CD4-positive, alpha-beta T cell (primary cell): ENCODE data around the gene MACROD2. TPM values are rescaled to one million over a fixed set of nuclear protein-coding genes. Genes with fewer than 3 reads are reported as not detected.

Experiments used
- ATAC-seq: fragments of 200-7000 bp; cut with Tn5 transposase; one replicate; pipeline ENCODE4 v1.10.0; 2022; ENCODE audit warnings: mild to moderate bottlenecking; ENCODE audit not compliant: poor library complexity
- CTCF ChIA-PET: fragments of 350-600 bp; sonication (Branson Sonifier 250); formaldehyde crosslinking; loops from one replicate; lab custom pipeline; 2021; ENCODE audit warnings: antibody characterized with exemption, inconsistent platforms; lab: Charles Lee
- POLR2A ChIA-PET: fragments of 350-600 bp; sonication (Branson Sonifier 250); formaldehyde crosslinking; loops from one replicate; lab custom pipeline; 2021; ENCODE audit warnings: antibody characterized with exemption, inconsistent platforms; lab: Charles Lee
- DNase-seq, 14 experiments: peaks; one replicate each; pipeline ENCODE4 v3.0.0-alpha.2; 2013 to 2020; ENCODE audit warnings: mixed read lengths in 2 of 14
- H3K27ac ChIP-seq, 2 donors: one replicate each; pipeline versions ENCODE4 v1.5.1 to v1.7.0; 2013; ENCODE audit warnings: low read length in 2 of 2, low read depth in 1 of 2, mild to moderate bottlenecking in 1 of 2
- H3K27me3 ChIP-seq, 2 experiments: 1 replicate in 1 of 2; 2 replicates in 1 of 2; pipeline versions ENCODE4 v1.6.1 to v1.7.0; 2013; ENCODE audit warnings: low read length in 2 of 2, control low read depth in 1 of 2, mild to moderate bottlenecking in 1 of 2, moderate library complexity in 1 of 2; ENCODE audit not compliant: insufficient read depth in 2 of 2, control insufficient read depth in 1 of 2
- H3K36me3 ChIP-seq: one replicate; pipeline ENCODE4 v1.6.1; 2013; ENCODE audit warnings: low read length, control low read depth; ENCODE audit not compliant: insufficient read depth
- H3K4me1 ChIP-seq: one replicate; pipeline ENCODE4 v1.6.1; 2013; ENCODE audit warnings: low read length, control low read depth; ENCODE audit not compliant: insufficient read depth
- H3K4me3 ChIP-seq: one replicate; pipeline ENCODE4 v1.5.1; 2013; ENCODE audit warnings: mild to moderate bottlenecking, low read length, moderate library complexity
- H3K9me3 ChIP-seq, 2 experiments: 1 replicate in 1 of 2; 2 replicates in 1 of 2; pipeline versions ENCODE4 v1.6.1 to v1.7.0; 2013; ENCODE audit warnings: low read length in 2 of 2, mild to moderate bottlenecking in 2 of 2, control low read depth in 1 of 2, moderate library complexity in 1 of 2; ENCODE audit not compliant: control insufficient read depth in 1 of 2, insufficient read depth in 1 of 2
- H3K27ac Mint-ChIP-seq: one replicate; pipeline ENCODE4 v1.8.0; 2020; ENCODE audit warnings: mixed read lengths
- H3K27me3 Mint-ChIP-seq: one replicate; pipeline ENCODE4 v1.8.0; 2021; ENCODE audit warnings: mixed read lengths
- H3K36me3 Mint-ChIP-seq: one replicate; pipeline ENCODE4 v1.8.0; 2021; ENCODE audit warnings: low read depth, mixed read lengths
- H3K4me1 Mint-ChIP-seq: one replicate; pipeline ENCODE4 v1.8.0; 2021; ENCODE audit warnings: low read depth, mixed read lengths
- H3K4me3 Mint-ChIP-seq: one replicate; pipeline ENCODE4 v1.8.0; 2020; ENCODE audit warnings: mild to moderate bottlenecking, mixed read lengths
- H3K9me3 Mint-ChIP-seq: one replicate; pipeline ENCODE4 v1.8.0; 2020; ENCODE audit warnings: mixed read lengths
- intact Hi-C, 2 experiments: fragments of 100-400 bp; cut with DNase I in 1 of 2; cut with micrococcal nuclease in 1 of 2; formaldehyde crosslinking; loops; one replicate each; pipeline versions ENCODE4 v1.15.1 to v1.9.0; 2023 to 2025; cut with DNase I, micrococcal nuclease
- total RNA-seq, 174 experiments: library from RNA in 2 of 174; stranded (reverse) in 2 of 174; gene quantifications; one replicate each; pipeline ENCODE4 v1.2.3 and lab custom pipeline; 2021 to 2026
- TF ChIP-seq, protein P1 (sequence below): fragments of 200-600 bp; IDR thresholded peaks from one replicate; pipeline ENCODE4 v1.8.0; 2022; ENCODE audit warnings: antibody characterized with exemption, mild to moderate bottlenecking

The MACROD2 gene
- total RNA-seq, 2 experiments from 2014 or later, result not detected

DNA sequence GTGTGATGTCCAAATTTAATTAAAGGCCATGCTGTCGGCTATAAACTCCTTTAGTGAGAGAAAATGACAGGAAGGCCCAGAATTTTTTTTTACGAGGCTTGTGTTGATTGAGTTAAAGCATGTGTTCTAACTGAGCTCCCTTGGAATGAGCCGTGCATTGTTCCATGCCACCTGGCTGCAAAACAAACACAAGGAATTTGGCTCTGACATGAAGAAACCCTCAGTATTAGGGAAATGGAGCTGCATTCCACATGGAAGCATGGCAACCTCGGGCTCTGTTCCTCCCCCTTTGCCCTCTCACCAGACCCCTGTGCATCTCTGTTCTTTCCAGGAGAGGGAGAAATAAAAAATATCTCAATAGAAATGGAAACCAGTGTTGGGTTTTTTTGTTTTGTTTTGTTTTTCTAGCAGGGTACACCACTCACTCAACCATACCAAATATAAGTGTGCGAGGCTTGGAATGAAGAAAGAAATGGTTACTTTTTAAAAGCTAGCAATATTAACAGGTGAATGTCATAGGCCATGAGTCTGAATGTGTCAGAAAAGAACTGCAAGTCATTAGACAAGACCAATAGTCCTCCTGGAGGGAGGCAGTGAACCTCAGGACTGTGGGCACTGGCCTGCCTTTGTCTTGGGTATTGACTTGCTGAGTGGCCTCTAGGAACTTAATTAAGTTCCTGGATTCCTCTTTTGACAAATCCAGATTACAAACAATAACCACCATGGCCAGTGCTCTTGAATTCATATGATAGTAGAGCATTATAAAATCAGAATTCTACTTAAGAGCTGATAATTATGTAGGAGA lies 1642.8 kb downstream of the MACROD2 start:
- no peak for ATAC-seq
- POLR2A ChIA-PET, result no interaction called here

DNA sequence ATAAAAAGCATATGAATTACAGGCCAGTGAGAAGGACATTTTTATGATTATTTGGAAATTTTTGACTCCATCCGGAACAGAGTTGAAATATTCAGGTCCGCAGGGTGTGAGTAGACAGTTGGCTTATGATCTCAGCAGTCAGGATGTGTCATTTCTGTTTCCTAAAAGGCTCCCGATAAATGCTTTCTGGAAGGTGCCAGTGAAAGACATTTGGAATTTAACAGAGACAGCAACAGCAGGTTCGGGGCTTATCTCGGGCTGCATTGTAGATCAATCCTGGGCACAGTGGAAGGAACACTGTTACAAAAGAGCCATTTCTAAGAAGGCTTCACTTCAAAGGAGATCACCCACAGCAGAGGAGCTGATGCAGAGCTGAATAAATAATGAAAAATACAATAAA lies 1643.5 kb downstream of the MACROD2 start:
- H3K27ac Mint-ChIP-seq, result no peak overlapping the region
- no peaks in the 10 kb centered on the region for H3K4me1 Mint-ChIP-seq
- H3K9me3 ChIP-seq, result peaks cover 0 to 9% of the 10 kb centered on the region in 2 experiments
- H3K4me3 ChIP-seq, result no peak overlapping the region
- no peak for ATAC-seq
- ChIA-PET POLR2A (no interaction called here), CTCF (no interaction called here)
- no peaks in the 10 kb centered on the region for H3K27me3 Mint-ChIP-seq
- no peaks in the 10 kb centered on the region for H3K4me1 ChIP-seq
- TF ChIP-seq, protein P1, sequence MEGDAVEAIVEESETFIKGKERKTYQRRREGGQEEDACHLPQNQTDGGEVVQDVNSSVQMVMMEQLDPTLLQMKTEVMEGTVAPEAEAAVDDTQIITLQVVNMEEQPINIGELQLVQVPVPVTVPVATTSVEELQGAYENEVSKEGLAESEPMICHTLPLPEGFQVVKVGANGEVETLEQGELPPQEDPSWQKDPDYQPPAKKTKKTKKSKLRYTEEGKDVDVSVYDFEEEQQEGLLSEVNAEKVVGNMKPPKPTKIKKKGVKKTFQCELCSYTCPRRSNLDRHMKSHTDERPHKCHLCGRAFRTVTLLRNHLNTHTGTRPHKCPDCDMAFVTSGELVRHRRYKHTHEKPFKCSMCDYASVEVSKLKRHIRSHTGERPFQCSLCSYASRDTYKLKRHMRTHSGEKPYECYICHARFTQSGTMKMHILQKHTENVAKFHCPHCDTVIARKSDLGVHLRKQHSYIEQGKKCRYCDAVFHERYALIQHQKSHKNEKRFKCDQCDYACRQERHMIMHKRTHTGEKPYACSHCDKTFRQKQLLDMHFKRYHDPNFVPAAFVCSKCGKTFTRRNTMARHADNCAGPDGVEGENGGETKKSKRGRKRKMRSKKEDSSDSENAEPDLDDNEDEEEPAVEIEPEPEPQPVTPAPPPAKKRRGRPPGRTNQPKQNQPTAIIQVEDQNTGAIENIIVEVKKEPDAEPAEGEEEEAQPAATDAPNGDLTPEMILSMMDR, result no peak
- no peaks in the 10 kb centered on the region for H3K36me3 ChIP-seq
- H3K4me3 Mint-ChIP-seq, result no peak overlapping the region
- no peaks in the 10 kb centered on the region for H3K36me3 Mint-ChIP-seq
- no peak overlapping the region for H3K27ac ChIP-seq
- intact Hi-C loops, result no loop called here
- H3K9me3 Mint-ChIP-seq, result peaks cover 6% of the 10 kb centered on the region
- H3K27me3 ChIP-seq, result no peaks in the 10 kb centered on the region
- DNase-seq, result no peak

More for the DNA sequence above, 1642.8 kb downstream of the MACROD2 start:
- H3K27ac Mint-ChIP-seq, result no peak overlapping the region
- H3K27ac ChIP-seq, result no peak overlapping the region
- peaks cover 0 to 9% of the 10 kb centered on the region in 2 experiments for H3K9me3 ChIP-seq
- no peak for DNase-seq
- TF ChIP-seq, protein P1, result no peak
- no peak overlapping the region for H3K4me3 Mint-ChIP-seq
- H3K4me3 ChIP-seq, result no peak overlapping the region
- CTCF ChIA-PET, result no interaction called here
- intact Hi-C loops, result no loop called here
- H3K4me1 ChIP-seq, result no peaks in the 10 kb centered on the region
- H3K9me3 Mint-ChIP-seq, result peaks cover 4% of the 10 kb centered on the region
- H3K36me3 ChIP-seq, result no peaks in the 10 kb centered on the region
- H3K27me3 ChIP-seq, result no peaks in the 10 kb centered on the region
- H3K4me1 Mint-ChIP-seq, result no peaks in the 10 kb centered on the region
- H3K36me3 Mint-ChIP-seq, result no peaks in the 10 kb centered on the region
- no peaks in the 10 kb centered on the region for H3K27me3 Mint-ChIP-seq

DNA sequence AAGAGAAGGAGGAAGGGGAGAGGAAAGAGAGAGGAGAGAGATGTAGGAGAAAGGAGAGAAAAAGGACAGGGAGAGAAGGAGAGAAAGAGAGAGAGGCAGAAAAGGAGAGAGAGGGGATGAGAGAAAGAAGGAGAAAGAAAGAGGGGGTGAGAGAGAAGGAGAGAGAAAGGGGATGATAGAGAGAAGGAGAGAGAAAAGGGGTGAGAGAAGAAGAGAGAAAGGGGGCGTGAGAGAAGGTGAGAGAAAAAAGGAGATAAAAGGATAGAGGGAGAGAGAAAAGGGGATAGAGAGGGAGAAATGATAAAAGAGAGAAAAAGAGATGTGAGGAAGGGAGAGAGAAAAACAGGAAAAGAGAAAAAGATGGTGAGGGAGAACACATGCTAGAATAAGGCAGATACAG lies 1644.5 kb downstream of the MACROD2 start:
- ChIA-PET CTCF (no interaction called here), POLR2A (no interaction called here)
- Histone ChIP-seq H3K9me3 (peaks cover 0 to 9% of the 10 kb centered on the region in 2 experiments), H3K27me3 (no peaks in the 10 kb centered on the region), H3K4me1 (no peaks in the 10 kb centered on the region), H3K4me3 (no peak overlapping the region), H3K27ac (no peak overlapping the region), H3K36me3 (no peaks in the 10 kb centered on the region)
- Mint-ChIP-seq H3K4me1 (no peaks in the 10 kb centered on the region), H3K9me3 (peaks cover 9% of the 10 kb centered on the region), H3K36me3 (no peaks in the 10 kb centered on the region), H3K27me3 (no peaks in the 10 kb centered on the region), H3K27ac (no peak overlapping the region), H3K4me3 (no peak overlapping the region)
- TF ChIP-seq, protein P1, result peak; percentile 10
- ATAC-seq, result no peak
- DNase-seq, result no peak
- intact Hi-C loops, result no loop called here
